PFSK-1 (cell line): ENCODE data around the gene RANGAP1.

Source experiments
- POLR2AphosphoS5 ChIP-seq: IDR thresholded peaks from 2 replicates; pipeline ENCODE4 v1.6.1; 2012; ENCODE audit warnings: low read depth, mild to moderate bottlenecking, control low read depth, low read length, moderate library complexity
- REST ChIP-seq, 2 experiments: IDR thresholded peaks; 2 replicates each; pipeline versions ENCODE4 v1.6.1 to v1.8.0; 2011 to 2012; ENCODE audit warnings: low read depth in 2 of 2, low read length in 2 of 2, control low read depth in 1 of 2, inconsistent platforms in 1 of 2, mild to moderate bottlenecking in 1 of 2, moderate library complexity in 1 of 2; ENCODE audit not compliant: insufficient read depth in 1 of 2
- TAF1 ChIP-seq: IDR thresholded peaks from 2 replicates; pipeline ENCODE4 v1.6.1; 2012; ENCODE audit warnings: low read length, control low read depth, borderline replicate concordance; ENCODE audit not compliant: insufficient read depth

GRCh38 chr22:41315586-41315985, 29.6 kb upstream of the RANGAP1 start:
- TF ChIP-seq TAF1 (no peak), REST (IDR thresholded peaks at IDR 0.05; ENCODE audit: insufficient read depth in 1 of 2, low read depth in 2 of 2, low read length in 2 of 2) (no peak), POLR2AphosphoS5 (no peak)
